ENCODE data around the gene TRPV4.

Gene TRPV4

GRCh38 chr12:109738209-109738608 is 95.0 kb downstream of the TRPV4 start:
- no peaks in the 10 kb centered on the region for H3K9me3 ChIP-seq (ENCODE audit: insufficient read depth, low read length, severe bottlenecking)
- TF ChIP-seq EZH2 (IDR thresholded peaks at IDR 0.05; ENCODE audit: borderline replicate concordance, low read depth, low read length, severe bottlenecking) = no peak
- TF ChIP-seq CTCF (IDR thresholded peaks at IDR 0.05; ENCODE audit: borderline replicate concordance, extremely low read depth, low read length, poor library complexity, severe bottlenecking) = no peak
- ATAC-seq (ENCODE audit: insufficient read depth, low read depth) (no peak), DNase-seq (no peak)
- H3K36me3 ChIP-seq (ENCODE audit: insufficient read depth, low read length) = no peaks in the 10 kb centered on the region
- peaks cover 12% of the 10 kb centered on the region; the same call in 1 of the 2 replicates for H4K20me1 ChIP-seq (ENCODE audit: insufficient read depth, low read length)
- no peak overlapping the region for H3K27ac ChIP-seq (ENCODE audit: low read length)
- no peaks in the 10 kb centered on the region for H3K79me2 ChIP-seq (ENCODE audit: insufficient read depth, low read length)
- H3K4me2 ChIP-seq (ENCODE audit: insufficient read depth, low read length) = no peak overlapping the region
- no peaks in the 10 kb centered on the region for H3K4me1 ChIP-seq (ENCODE audit: insufficient read depth, low read length)
- no peak overlapping the region for H3K4me3 ChIP-seq (ENCODE audit: low read depth in 1 of 2, low read length in 2 of 2)
- no peaks in the 10 kb centered on the region for H3K27me3 ChIP-seq (ENCODE audit: insufficient read depth, low read length, poor library complexity)
- no peak overlapping the region for H2AFZ ChIP-seq (ENCODE audit: low read depth, low read length)
- H3K9ac ChIP-seq (ENCODE audit: low read depth, low read length) = no peak overlapping the region

GRCh38 chr12:109737631-109738030 is 95.6 kb downstream of the TRPV4 start:
- Histone ChIP-seq H3K4me3 (ENCODE audit: low read depth in 1 of 2, low read length in 2 of 2) (no peak overlapping the region), H3K4me2 (ENCODE audit: insufficient read depth, low read length) (no peak overlapping the region), H3K79me2 (ENCODE audit: insufficient read depth, low read length) (no peaks in the 10 kb centered on the region), H3K27ac (ENCODE audit: low read length) (no peak overlapping the region), H3K9ac (ENCODE audit: low read depth, low read length) (no peak overlapping the region), H4K20me1 (ENCODE audit: insufficient read depth, low read length) (peaks cover 15% of the 10 kb centered on the region; the same call in 1 of the 2 replicates), H3K36me3 (ENCODE audit: insufficient read depth, low read length) (no peaks in the 10 kb centered on the region), H3K4me1 (ENCODE audit: insufficient read depth, low read length) (no peaks in the 10 kb centered on the region), H3K9me3 (ENCODE audit: insufficient read depth, low read length, severe bottlenecking) (no peaks in the 10 kb centered on the region), H3K27me3 (ENCODE audit: insufficient read depth, low read length, poor library complexity) (no peaks in the 10 kb centered on the region), H2AFZ (ENCODE audit: low read depth, low read length) (no peak overlapping the region)
- no peak for DNase-seq
- no peak for ATAC-seq (ENCODE audit: insufficient read depth, low read depth)
- TF ChIP-seq CTCF (IDR thresholded peaks at IDR 0.05; ENCODE audit: borderline replicate concordance, extremely low read depth, low read length, poor library complexity, severe bottlenecking) (no peak), EZH2 (IDR thresholded peaks at IDR 0.05; ENCODE audit: borderline replicate concordance, low read depth, low read length, severe bottlenecking) (no peak)

- Histone ChIP-seq H3K79me2 (ENCODE audit: insufficient read depth, low read length) (no peaks in the 10 kb centered on the region), H3K9me3 (ENCODE audit: insufficient read depth, low read length, severe bottlenecking) (no peaks in the 10 kb centered on the region), H3K36me3 (ENCODE audit: insufficient read depth, low read length) (no peaks in the 10 kb centered on the region), H2AFZ (ENCODE audit: low read depth, low read length) (no peak overlapping the region), H3K4me3 (ENCODE audit: low read depth in 1 of 2, low read length in 2 of 2) (no peak overlapping the region), H3K4me2 (ENCODE audit: insufficient read depth, low read length) (no peak overlapping the region), H3K27ac (ENCODE audit: low read length) (no peak overlapping the region), H3K4me1 (ENCODE audit: insufficient read depth, low read length) (no peaks in the 10 kb centered on the region), H3K9ac (ENCODE audit: low read depth, low read length) (no peak overlapping the region), H3K27me3 (ENCODE audit: insufficient read depth, low read length, poor library complexity) (no peaks in the 10 kb centered on the region), H4K20me1 (ENCODE audit: insufficient read depth, low read length) (peaks cover 17% of the 10 kb centered on the region; the same call in 1 of the 2 replicates)
- ATAC-seq (ENCODE audit: insufficient read depth, low read depth) (no peak), DNase-seq (no peak)
- TF ChIP-seq EZH2 (IDR thresholded peaks at IDR 0.05; ENCODE audit: borderline replicate concordance, low read depth, low read length, severe bottlenecking) = no peak
- TF ChIP-seq CTCF (IDR thresholded peaks at IDR 0.05; ENCODE audit: borderline replicate concordance, extremely low read depth, low read length, poor library complexity, severe bottlenecking) = no peak
These were observed 96.1 kb downstream of the TRPV4 start for GRCh38 chr12:109737126-109737525.

All from DND-41 (cell line).